Gastrocnemius medialis (tissue), 4 donors: Measurements from ENCODE around the gene MYOD1.

ENCODE experiments used
- POLR2A ChIP-seq, 2 donors: fragments of 450-650 bp; IDR thresholded peaks; one replicate each; pipeline ENCODE4 v1.6.1; 2017; ENCODE audit warnings: antibody characterized with exemption in 2 of 2, mild to moderate bottlenecking in 2 of 2, moderate library complexity in 2 of 2
- TF ChIP-seq, protein P1 (sequence below), 5 experiments: fragments of 450-650 bp in 3 of 5; fragments of 200-600 bp in 2 of 5; sonication (generic) in 2 of 5; IDR thresholded peaks in 4 of 5; conservative IDR thresholded peaks in 1 of 5; 1 replicate in 4 of 5; 2 replicates in 1 of 5; pipeline ENCODE4 v1.5.1; 2016 to 2019; ENCODE audit warnings: antibody characterized with exemption in 5 of 5, mild to moderate bottlenecking in 3 of 5, moderate library complexity in 3 of 5

DNA sequence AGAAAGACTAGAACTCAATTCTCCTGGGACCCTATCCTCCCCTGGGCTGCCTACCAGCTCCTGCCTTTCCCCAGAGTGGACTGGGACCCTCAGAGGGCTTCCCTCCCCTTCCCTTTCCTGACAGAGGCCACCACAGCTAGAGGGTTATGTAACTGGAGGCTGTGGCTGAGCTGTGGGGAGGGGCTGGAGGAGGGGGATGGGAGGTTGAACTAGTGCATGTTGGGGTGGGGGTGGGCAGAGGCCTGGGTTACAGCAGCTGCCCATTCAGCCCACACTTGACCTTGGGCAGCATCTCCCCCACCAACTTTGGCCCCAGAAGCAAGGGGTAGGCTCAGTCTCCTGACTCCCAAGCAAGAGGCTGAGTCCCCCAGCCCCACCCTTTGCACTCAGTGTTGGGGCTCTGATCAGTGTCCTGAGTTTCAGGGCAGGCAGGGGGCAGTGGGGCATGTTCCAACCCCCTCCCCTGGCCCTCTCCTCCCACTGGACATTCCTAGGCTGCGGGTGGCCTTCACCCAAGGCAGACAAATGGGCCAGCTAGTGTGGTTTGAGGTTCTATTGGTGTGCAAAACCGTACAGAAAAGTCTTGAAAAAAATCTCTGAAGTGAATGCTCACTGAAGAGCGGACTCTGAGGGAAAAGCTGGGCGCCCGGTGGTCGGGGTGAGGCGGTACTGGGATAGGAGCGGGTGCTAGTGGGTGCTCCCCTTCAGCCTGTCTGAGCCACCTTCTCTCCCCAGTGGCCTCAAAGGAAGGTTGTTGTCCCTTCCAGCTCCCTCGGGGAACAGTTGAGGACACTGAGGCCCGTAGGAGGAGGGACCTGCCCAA, 19.0 kb downstream of the MYOD1 start:
- TF ChIP-seq, protein P1, sequence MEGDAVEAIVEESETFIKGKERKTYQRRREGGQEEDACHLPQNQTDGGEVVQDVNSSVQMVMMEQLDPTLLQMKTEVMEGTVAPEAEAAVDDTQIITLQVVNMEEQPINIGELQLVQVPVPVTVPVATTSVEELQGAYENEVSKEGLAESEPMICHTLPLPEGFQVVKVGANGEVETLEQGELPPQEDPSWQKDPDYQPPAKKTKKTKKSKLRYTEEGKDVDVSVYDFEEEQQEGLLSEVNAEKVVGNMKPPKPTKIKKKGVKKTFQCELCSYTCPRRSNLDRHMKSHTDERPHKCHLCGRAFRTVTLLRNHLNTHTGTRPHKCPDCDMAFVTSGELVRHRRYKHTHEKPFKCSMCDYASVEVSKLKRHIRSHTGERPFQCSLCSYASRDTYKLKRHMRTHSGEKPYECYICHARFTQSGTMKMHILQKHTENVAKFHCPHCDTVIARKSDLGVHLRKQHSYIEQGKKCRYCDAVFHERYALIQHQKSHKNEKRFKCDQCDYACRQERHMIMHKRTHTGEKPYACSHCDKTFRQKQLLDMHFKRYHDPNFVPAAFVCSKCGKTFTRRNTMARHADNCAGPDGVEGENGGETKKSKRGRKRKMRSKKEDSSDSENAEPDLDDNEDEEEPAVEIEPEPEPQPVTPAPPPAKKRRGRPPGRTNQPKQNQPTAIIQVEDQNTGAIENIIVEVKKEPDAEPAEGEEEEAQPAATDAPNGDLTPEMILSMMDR (IDR thresholded peaks at IDR 0.05 in 4 of 5, conservative IDR thresholded peaks at IDR 0.05 in 1 of 5), result no peak
- no peak for TF ChIP-seq POLR2A (IDR thresholded peaks at IDR 0.05)
